A549 treated with ZK216348 at 1 μM for 4 hours (cell line): ENCODE results near the gene ANKK1. TPM values are rescaled to one million over a fixed set of nuclear protein-coding genes. Genes with fewer than 3 reads are reported as not detected.

Experiments
- total RNA-seq: library from RNA; stranded (reverse); fragments of 200-300 nt; extraction: Qiagen RNA extraction; gene quantifications from 5 replicates; pipeline ENCODE4 v1.2.3, GENCODE V29; 2022; ENCODE audit warnings: low read depth

Gene ANKK1, protein sequence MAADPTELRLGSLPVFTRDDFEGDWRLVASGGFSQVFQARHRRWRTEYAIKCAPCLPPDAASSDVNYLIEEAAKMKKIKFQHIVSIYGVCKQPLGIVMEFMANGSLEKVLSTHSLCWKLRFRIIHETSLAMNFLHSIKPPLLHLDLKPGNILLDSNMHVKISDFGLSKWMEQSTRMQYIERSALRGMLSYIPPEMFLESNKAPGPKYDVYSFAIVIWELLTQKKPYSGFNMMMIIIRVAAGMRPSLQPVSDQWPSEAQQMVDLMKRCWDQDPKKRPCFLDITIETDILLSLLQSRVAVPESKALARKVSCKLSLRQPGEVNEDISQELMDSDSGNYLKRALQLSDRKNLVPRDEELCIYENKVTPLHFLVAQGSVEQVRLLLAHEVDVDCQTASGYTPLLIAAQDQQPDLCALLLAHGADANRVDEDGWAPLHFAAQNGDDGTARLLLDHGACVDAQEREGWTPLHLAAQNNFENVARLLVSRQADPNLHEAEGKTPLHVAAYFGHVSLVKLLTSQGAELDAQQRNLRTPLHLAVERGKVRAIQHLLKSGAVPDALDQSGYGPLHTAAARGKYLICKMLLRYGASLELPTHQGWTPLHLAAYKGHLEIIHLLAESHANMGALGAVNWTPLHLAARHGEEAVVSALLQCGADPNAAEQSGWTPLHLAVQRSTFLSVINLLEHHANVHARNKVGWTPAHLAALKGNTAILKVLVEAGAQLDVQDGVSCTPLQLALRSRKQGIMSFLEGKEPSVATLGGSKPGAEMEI
- not detected in 5 replicates for total RNA-seq

DNA sequence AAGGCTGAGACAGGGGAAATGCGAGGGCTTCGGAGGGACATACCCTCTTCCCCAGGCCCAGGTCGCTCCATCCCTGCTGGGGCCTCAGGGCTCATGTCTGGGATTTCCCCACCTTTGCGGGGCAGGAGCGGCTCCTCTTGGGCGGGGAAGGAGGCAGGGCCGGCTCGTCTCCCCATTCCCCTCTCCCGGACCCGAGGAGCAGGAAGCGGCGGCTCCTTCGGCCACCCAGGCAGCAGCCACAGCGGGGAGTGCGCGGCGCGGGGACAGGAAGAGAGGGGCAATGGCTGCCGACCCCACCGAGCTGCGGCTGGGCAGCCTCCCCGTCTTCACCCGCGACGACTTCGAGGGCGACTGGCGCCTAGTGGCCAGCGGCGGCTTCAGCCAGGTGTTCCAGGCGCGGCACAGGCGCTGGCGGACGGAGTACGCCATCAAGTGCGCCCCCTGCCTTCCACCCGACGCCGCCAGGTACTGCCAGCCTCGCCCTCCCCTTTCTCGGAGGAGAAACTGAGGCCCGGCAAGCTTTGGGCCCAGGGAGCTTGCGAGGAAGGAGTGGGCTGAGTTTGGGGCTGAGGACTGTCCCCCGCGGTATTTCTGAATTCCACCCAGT is at the start of gene ANKK1:
Gene ANKK1, plus strand, starts transcription at position 175 of the 607 bp plus-strand sequence. Its CDS starts 106 bp downstream, at position 281.

Other genes starting within 250 kb of the ANKK1 start
- gene TTC12, start 73.2 kb upstream of the ANKK1 start, total RNA-seq: 4.8 to 12.7 TPM (median 6.1 TPM) in 5 replicates
- 0.06 TPM in 1 of 5 replicates, not detected in the others for gene DRD2, start 87.6 kb downstream of the ANKK1 start, total RNA-seq